Stomach (tissue), 4 donors: Measurements from ENCODE around the gene S100A12.

ENCODE experiments used
- CTCF ChIP-seq, 7 experiments: fragments of 450-650 bp in 4 of 7; fragments of 200-600 bp in 3 of 7; sonication (generic) in 3 of 7; IDR thresholded peaks; one replicate each; pipeline ENCODE4 v1.5.1; 2016 to 2019; ENCODE audit warnings: antibody characterized with exemption in 7 of 7, control low read depth in 2 of 7, mild to moderate bottlenecking in 1 of 7
- EP300 ChIP-seq: sonication (generic); formaldehyde crosslinking; IDR thresholded peaks from one replicate; pipeline ENCODE4 v1.6.1; 2017; ENCODE audit warnings: antibody characterized with exemption
- POLR2A ChIP-seq, 4 donors: fragments of 450-650 bp; IDR thresholded peaks; one replicate each; pipeline ENCODE4 v1.6.1; 2016; ENCODE audit warnings: antibody characterized with exemption in 4 of 4, control low read depth in 2 of 4, mild to moderate bottlenecking in 1 of 4, moderate library complexity in 1 of 4
- POLR2AphosphoS5 ChIP-seq, 3 donors: sonication (generic); formaldehyde crosslinking; IDR thresholded peaks; one replicate each; pipeline ENCODE4 v1.6.1; 2016; ENCODE audit warnings: antibody characterized with exemption in 3 of 3

- TF ChIP-seq CTCF (IDR thresholded peaks at IDR 0.05) (no peak), POLR2A (IDR thresholded peaks at IDR 0.05) (no peak), POLR2AphosphoS5 (IDR thresholded peaks at IDR 0.05) (no peak), EP300 (no peak)
Measured at GRCh38 chr1:153379591-153379990, 4.2 kb upstream of the S100A12 start.
